Sigmoid colon (tissue), 3 donors: ENCODE data around the gene RXRA.

ENCODE experiments used
- CTCF ChIP-seq, 4 experiments: fragments of 450-650 bp in 3 of 4; fragments of 200-600 bp in 1 of 4; IDR thresholded peaks; one replicate each; pipeline ENCODE4 v1.5.1; 2016 to 2019; ENCODE audit warnings: antibody characterized with exemption in 4 of 4, mild to moderate bottlenecking in 3 of 4, moderate library complexity in 2 of 4
- POLR2A ChIP-seq, 2 donors: fragments of 450-650 bp; IDR thresholded peaks; one replicate each; pipeline ENCODE4 v1.6.1; 2016; ENCODE audit warnings: antibody characterized with exemption in 2 of 2, mild to moderate bottlenecking in 2 of 2, moderate library complexity in 2 of 2

GRCh38 chr9:134351606-134352176 lies 25.4 kb downstream of the RXRA start:
- no peak for TF ChIP-seq POLR2A (IDR thresholded peaks at IDR 0.05)
- TF ChIP-seq CTCF (IDR thresholded peaks at IDR 0.05), result no peak
